HS-5 (cell line): ENCODE measurements around the gene ERMAP.

ENCODE experiments used
- DNase-seq: peaks from one replicate; pipeline ENCODE4 v3.0.0-alpha.2; 2012; ENCODE audit warnings: low read depth

Gene ERMAP

GRCh38 chr1:42816585-42817439, at the start of gene ERMAP, which contains the start of gene SVBP:
ERMAP (plus strand) TSS chr1:42817122; CDS start chr1:42830449, 13,327 bp downstream.
SVBP (minus strand) TSS chr1:42817397; CDS start chr1:42816544, 853 bp downstream.
- peak; percentile 67 for DNase-seq

GRCh38 chr1:42767510-42768000, 49.4 kb upstream of the ERMAP start:
- DNase-seq: no peak

- no peak for DNase-seq
Observed at GRCh38 chr1:42768172-42768571, 48.8 kb upstream of the ERMAP start.

- no peak for DNase-seq
Observed at GRCh38 chr1:42769811-42770210, 47.1 kb upstream of the ERMAP start.

GRCh38 chr1:42773420-42773819, 43.5 kb upstream of the ERMAP start:
- DNase-seq: no peak

GRCh38 chr1:42774928-42775526, 41.9 kb upstream of the ERMAP start:
- DNase-seq: no peak

GRCh38 chr1:42776502-42776901, 40.4 kb upstream of the ERMAP start:
- no peak for DNase-seq

- no peak for DNase-seq
Observed at GRCh38 chr1:42777852-42778251, 39.1 kb upstream of the ERMAP start.

GRCh38 chr1:42779725-42780124, 37.2 kb upstream of the ERMAP start:
- no peak for DNase-seq

GRCh38 chr1:42780176-42780575, 36.7 kb upstream of the ERMAP start:
- no peak for DNase-seq

- DNase-seq: no peak
Observed at GRCh38 chr1:42783092-42783491, 33.8 kb upstream of the ERMAP start.

- DNase-seq: no peak
Observed at GRCh38 chr1:42784547-42784945, 32.4 kb upstream of the ERMAP start.

- DNase-seq: no peak
Observed at GRCh38 chr1:42784946-42785693, 31.8 kb upstream of the ERMAP start, which contains the start of gene TMEM269. TMEM269 (plus strand) TSS chr1:42784991; CDS start chr1:42789894, 4,903 bp downstream.

GRCh38 chr1:42786097-42786496, 30.8 kb upstream of the ERMAP start:
- DNase-seq: no peak

- DNase-seq: no peak
Observed at GRCh38 chr1:42788021-42788420, 28.9 kb upstream of the ERMAP start.

GRCh38 chr1:42793824-42794223, 23.1 kb upstream of the ERMAP start:
- DNase-seq: no peak

- no peak for DNase-seq
Observed at GRCh38 chr1:42797414-42797813, 19.5 kb upstream of the ERMAP start.

- DNase-seq: no peak
Observed at GRCh38 chr1:42797979-42798378, 18.9 kb upstream of the ERMAP start.

- DNase-seq: no peak
Observed at GRCh38 chr1:42801832-42802473, 15.0 kb upstream of the ERMAP start.

GRCh38 chr1:42806171-42806570, 10.8 kb upstream of the ERMAP start:
- DNase-seq: no peak

- no peak for DNase-seq
Observed at GRCh38 chr1:42806593-42806992, 10.3 kb upstream of the ERMAP start.
